ENCODE results near the gene RALGDS.

RALGDS gene

GRCh38 chr9:133158695-133159094 is 37.7 kb upstream of the RALGDS start:
- TF ChIP-seq, protein P1, sequence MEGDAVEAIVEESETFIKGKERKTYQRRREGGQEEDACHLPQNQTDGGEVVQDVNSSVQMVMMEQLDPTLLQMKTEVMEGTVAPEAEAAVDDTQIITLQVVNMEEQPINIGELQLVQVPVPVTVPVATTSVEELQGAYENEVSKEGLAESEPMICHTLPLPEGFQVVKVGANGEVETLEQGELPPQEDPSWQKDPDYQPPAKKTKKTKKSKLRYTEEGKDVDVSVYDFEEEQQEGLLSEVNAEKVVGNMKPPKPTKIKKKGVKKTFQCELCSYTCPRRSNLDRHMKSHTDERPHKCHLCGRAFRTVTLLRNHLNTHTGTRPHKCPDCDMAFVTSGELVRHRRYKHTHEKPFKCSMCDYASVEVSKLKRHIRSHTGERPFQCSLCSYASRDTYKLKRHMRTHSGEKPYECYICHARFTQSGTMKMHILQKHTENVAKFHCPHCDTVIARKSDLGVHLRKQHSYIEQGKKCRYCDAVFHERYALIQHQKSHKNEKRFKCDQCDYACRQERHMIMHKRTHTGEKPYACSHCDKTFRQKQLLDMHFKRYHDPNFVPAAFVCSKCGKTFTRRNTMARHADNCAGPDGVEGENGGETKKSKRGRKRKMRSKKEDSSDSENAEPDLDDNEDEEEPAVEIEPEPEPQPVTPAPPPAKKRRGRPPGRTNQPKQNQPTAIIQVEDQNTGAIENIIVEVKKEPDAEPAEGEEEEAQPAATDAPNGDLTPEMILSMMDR (IDR thresholded peaks at IDR 0.05; ENCODE audit: extremely low read depth, missing control alignments): no peak
- no peak for DNase-seq (ENCODE audit: low spot score)

- DNase-seq (ENCODE audit: low spot score): no peak
- TF ChIP-seq, protein P1 (IDR thresholded peaks at IDR 0.05; ENCODE audit: extremely low read depth, missing control alignments): no peak
Observed at GRCh38 chr9:133155156-133155555, 34.1 kb upstream of the RALGDS start.

DNA sequence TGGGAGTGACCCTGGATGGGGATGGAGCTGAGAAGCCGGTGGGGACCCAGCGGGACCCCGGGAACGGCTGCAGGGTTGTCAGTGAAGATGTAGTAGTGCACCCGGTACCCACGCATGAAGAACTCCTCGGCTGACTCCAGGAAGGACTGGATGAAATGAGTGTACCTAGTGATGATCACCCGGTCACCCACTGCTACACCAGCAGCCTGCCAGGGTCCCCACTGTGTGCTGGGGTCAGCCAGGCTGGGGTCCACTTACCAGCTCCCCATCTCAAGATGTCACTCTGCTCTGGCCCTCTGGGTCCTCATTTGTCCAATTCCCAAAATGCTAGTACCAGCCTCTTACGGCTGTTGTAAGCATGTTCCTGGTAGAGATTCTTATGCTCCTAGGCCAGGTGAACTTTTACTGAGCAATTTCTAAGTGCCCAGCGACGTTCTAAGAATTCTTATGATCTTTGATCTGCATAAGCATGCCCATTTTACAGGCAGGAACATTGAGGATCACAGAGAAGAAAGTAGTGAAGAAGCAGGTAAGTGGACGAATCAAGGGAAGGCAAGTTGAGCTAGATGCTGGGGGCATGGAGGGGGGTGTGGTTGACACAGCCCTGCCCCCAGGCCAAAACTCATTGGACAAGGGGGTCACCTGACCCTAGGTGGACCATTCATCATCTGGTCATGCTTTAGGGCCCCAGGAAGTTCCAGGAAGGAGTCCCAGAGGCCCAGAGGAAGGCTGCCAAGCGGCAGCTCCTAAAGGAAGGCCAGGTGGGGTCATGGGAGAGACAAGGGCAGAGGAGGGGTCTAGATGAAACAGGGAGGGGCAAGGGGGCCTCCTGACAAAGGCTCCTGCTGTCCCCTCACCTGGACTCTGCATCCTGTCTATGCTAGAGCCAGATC is 33.3 kb upstream of the RALGDS start:
- TF ChIP-seq, protein P1 (IDR thresholded peaks at IDR 0.05; ENCODE audit: extremely low read depth, missing control alignments): no peak
- DNase-seq (ENCODE audit: low spot score): no peak

DNA sequence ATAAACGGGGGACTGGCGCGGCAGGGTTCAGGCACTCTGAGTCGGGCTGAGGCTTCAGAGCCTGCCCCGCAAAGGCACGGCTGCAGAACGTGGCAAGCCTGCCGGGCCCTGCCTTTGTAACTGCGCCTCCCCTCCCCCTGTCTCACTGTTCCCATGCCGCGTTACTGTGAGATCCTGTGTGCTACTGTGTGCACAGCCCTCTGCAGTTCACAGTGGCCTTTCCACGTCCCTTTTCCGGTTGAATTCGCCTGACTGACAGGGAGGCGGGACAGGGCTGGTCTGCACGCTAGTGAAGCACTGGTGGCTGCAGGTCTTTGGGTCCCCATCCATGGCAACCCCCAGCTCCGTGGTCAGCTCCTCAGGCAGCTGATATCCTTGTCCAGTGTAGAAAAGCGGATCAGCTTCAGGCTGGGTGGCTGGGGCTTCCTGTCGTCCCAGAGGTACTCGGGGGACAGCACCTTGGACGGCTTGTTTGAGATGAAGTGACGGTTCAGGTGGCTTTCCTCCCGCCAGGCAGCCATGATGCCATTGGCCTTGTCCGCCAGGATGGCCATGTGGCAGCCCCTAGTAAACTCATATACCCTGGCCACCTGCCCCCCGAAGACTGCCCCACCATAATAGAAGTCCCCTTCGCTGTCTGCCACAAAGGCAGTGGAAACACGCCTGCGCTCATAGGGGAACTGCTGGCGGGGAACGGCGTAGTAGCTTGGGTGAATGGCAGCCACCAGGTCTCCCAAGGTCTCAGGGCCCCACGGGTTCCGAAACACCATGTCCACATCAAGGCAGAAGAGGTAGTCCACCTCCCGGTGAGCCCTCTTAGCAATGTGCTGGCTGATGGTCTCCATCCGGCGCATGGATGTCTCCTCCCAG is 32.4 kb upstream of the RALGDS start:
- no peak for DNase-seq (ENCODE audit: low spot score)
- TF ChIP-seq, protein P1 (IDR thresholded peaks at IDR 0.05; ENCODE audit: extremely low read depth, missing control alignments): no peak

DNA sequence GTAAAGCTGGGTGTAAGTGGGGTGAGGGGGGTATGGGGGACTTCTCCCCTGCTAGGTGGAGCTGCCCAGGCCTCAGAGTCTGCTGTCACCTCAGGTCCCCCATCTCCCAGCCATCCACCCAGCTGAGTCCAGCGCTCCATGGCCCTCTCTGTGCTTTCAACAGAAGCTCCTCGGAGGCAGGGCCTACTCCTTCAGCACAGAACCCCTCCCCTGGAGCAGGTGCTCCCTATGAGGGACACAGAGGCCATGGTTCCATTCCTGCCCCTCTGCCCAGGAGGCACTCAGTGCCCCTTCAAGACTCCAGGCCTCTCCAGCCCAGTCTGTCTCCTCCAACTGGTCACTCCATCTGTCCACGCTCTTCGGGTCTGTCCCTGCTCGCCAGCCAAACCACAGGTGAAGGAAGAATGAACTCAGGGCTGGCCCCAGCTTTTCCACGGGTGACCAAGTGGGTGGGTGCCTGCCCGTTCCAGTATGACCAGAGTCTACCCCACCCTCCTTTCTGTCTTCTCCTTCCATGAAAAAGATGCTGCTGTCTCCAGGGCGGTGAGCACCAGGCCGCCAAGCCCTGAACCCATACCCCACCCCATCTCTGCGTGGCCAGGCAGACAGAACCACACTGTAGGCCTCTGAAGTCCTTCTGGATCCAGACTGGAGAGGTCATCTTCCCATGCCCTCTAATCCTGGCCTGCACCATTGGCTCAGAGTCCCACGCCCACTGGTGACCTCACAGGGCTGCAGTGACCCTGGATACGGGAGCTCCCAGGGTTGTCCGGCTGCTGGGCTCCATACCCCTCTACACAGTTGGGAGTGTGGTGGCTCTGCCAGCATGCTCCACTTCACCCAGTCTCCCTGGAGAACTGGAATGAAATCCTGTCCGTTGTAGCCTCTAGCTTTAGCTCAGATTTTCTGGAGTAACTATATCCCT is 30.8 kb upstream of the RALGDS start:
- DNase-seq (ENCODE audit: low spot score): no peak
- TF ChIP-seq, protein P1 (IDR thresholded peaks at IDR 0.05; ENCODE audit: extremely low read depth, missing control alignments): no peak

- TF ChIP-seq, protein P1 (IDR thresholded peaks at IDR 0.05; ENCODE audit: extremely low read depth, missing control alignments): no peak
- DNase-seq (ENCODE audit: low spot score): no peak
Observed at GRCh38 chr9:133151041-133151440, 30.0 kb upstream of the RALGDS start.

Measured in GM20000 (cell line).